Upper lobe of left lung (tissue), 4 donors: ENCODE data around the gene HTR2A.

Experiments
- EP300 ChIP-seq, 4 donors: sonication (generic); formaldehyde crosslinking; IDR thresholded peaks; one replicate each; pipeline ENCODE4 v1.5.1; 2017; ENCODE audit warnings: antibody characterized with exemption in 4 of 4, control low read depth in 2 of 4
- POLR2A ChIP-seq, 4 donors: fragments of 450-650 bp; IDR thresholded peaks; one replicate each; pipeline ENCODE4 v1.5.1; 2016 to 2017; ENCODE audit warnings: antibody characterized with exemption in 4 of 4, mild to moderate bottlenecking in 2 of 4
- POLR2AphosphoS5 ChIP-seq, 2 donors: sonication (generic); formaldehyde crosslinking; IDR thresholded peaks; one replicate each; pipeline ENCODE4 v1.5.1; 2017; ENCODE audit warnings: antibody characterized with exemption in 2 of 2
- TF ChIP-seq, protein P1 (sequence below), 6 experiments: fragments of 450-650 bp in 4 of 6; fragments of 200-600 bp in 2 of 6; sonication (generic) in 2 of 6; IDR thresholded peaks; one replicate each; pipeline ENCODE4 v1.5.1; 2016 to 2019; ENCODE audit warnings: antibody characterized with exemption in 6 of 6

- TF ChIP-seq, protein P1, sequence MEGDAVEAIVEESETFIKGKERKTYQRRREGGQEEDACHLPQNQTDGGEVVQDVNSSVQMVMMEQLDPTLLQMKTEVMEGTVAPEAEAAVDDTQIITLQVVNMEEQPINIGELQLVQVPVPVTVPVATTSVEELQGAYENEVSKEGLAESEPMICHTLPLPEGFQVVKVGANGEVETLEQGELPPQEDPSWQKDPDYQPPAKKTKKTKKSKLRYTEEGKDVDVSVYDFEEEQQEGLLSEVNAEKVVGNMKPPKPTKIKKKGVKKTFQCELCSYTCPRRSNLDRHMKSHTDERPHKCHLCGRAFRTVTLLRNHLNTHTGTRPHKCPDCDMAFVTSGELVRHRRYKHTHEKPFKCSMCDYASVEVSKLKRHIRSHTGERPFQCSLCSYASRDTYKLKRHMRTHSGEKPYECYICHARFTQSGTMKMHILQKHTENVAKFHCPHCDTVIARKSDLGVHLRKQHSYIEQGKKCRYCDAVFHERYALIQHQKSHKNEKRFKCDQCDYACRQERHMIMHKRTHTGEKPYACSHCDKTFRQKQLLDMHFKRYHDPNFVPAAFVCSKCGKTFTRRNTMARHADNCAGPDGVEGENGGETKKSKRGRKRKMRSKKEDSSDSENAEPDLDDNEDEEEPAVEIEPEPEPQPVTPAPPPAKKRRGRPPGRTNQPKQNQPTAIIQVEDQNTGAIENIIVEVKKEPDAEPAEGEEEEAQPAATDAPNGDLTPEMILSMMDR (IDR thresholded peaks at IDR 0.05) = no peak
- TF ChIP-seq EP300 (IDR thresholded peaks at IDR 0.05) (no peak), POLR2AphosphoS5 (IDR thresholded peaks at IDR 0.05) (no peak), POLR2A (IDR thresholded peaks at IDR 0.05) (no peak)
Measured at GRCh38 chr13:46909042-46909441, 12.2 kb upstream of the HTR2A start.
